CD1c-positive myeloid dendritic cell (primary cell): ENCODE data around the gene RNF207.

Experiments
- DNase-seq: peaks from one replicate; pipeline ENCODE4 v3.0.0-alpha.2; 2016; ENCODE audit errors: extremely low spot score

Gene RNF207

GRCh38 chr1:6269720-6270400, 63.9 kb downstream of the RNF207 start:
- no peak for DNase-seq

DNA sequence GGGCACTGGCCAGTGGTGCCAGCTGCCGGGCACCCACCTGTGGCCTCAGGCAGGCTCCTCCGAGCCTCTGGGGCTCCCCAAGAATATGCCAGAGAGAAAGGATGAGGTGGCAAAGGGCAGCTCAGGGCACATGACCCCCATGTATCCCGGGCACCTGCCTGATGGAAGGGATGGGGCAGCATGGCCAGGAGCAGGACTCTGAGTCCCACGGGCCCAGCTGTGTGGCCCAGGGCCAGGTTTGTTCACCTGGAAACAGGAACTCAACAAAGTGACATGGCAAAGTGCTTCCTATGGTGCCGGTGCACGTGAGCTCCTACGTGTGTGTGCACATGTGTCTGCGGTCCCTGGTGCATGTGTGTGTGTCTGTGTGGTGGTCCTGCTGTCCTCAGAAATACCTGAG, 64.5 kb downstream of the RNF207 start:
- DNase-seq: no peak
